IMR-90 (cell line): ENCODE measurements around the gene CDRT4. TPM values are rescaled to one million over a fixed set of nuclear protein-coding genes. Genes with fewer than 3 reads are reported as not detected.

Experiments used
- ATAC-seq: fragments of 200-7000 bp; cut with Tn5 transposase; 2 replicates; pipeline ENCODE4 v1.9.1; 2020; ENCODE audit warnings: low read depth, mild to moderate bottlenecking, moderate library complexity
- BruUV-seq: library from RNA; stranded (reverse); fragments of 400-500 nt; replicated peaks from 2 replicates; lab custom pipeline; 2021; lab: Mats Ljungman, UMichigan
- CTCF ChIA-PET: fragments of 300-600 bp; formaldehyde crosslinking; extraction: SDS; loops from one replicate; lab custom pipeline; 2021; ENCODE audit warnings: antibody characterized with exemption; lab: Yijun Ruan, JAX
- POLR2A ChIA-PET: fragments of 300-600 bp; sonication (Branson Sonifier 250); formaldehyde crosslinking; loops from one replicate; lab custom pipeline; 2022; ENCODE audit warnings: antibody characterized with exemption; ENCODE audit not compliant: unreplicated experiment; lab: Charles Lee
- DNase-seq: peaks from one replicate; pipeline ENCODE4 v3.0.0; 2013
- H2AFZ ChIP-seq: replicated peaks from 2 replicates; pipeline ENCODE3; 2013; ENCODE audit warnings: low read length, mild to moderate bottlenecking; ENCODE audit not compliant: poor library complexity
- H2AK5ac ChIP-seq: 2 replicates; pipeline ENCODE4 v1.6.1; 2013; ENCODE audit warnings: low read depth, low read length, inconsistent platforms
- H2AK9ac ChIP-seq: replicated peaks from 2 replicates; pipeline ENCODE3; 2013; ENCODE audit warnings: mild to moderate bottlenecking, low read depth, low read length, moderate library complexity; ENCODE audit not compliant: poor library complexity
- H2BK120ac ChIP-seq: 2 replicates; pipeline ENCODE4 v1.6.1; 2013; ENCODE audit warnings: low read depth, low read length, inconsistent platforms
- H2BK15ac ChIP-seq: 3 replicates; pipeline ENCODE4 v1.6.1; 2013; ENCODE audit warnings: low read depth, low read length, inconsistent platforms
- H2BK20ac ChIP-seq: 2 replicates; pipeline ENCODE4 v1.6.1; 2013; ENCODE audit warnings: low read depth, mild to moderate bottlenecking, inconsistent platforms, low read length, moderate library complexity
- H2BK5ac ChIP-seq: 2 replicates; pipeline ENCODE4 v1.6.1; 2013; ENCODE audit warnings: mild to moderate bottlenecking, low read depth, low read length, inconsistent platforms; ENCODE audit not compliant: poor library complexity, severe bottlenecking
- H3K14ac ChIP-seq: replicated peaks from 2 replicates; pipeline ENCODE4 v1.6.1; 2013; ENCODE audit warnings: low read depth, low read length, inconsistent platforms
- H3K18ac ChIP-seq: 2 replicates; pipeline ENCODE4 v1.6.1; 2013; ENCODE audit warnings: low read depth, low read length, control low read depth
- H3K23ac ChIP-seq: 2 replicates; pipeline ENCODE4 v1.6.1; 2013; ENCODE audit warnings: low read depth, low read length, inconsistent platforms
- H3K27ac ChIP-seq: 2 replicates; pipeline ENCODE4 v1.5.1; 2013; ENCODE audit warnings: mild to moderate bottlenecking, control low read depth, low read length; ENCODE audit not compliant: insufficient read depth
- H3K27me3 ChIP-seq: 2 replicates; pipeline ENCODE4 v1.6.1; 2013; ENCODE audit warnings: low read length; ENCODE audit not compliant: control insufficient read depth, insufficient read depth
- H3K36me3 ChIP-seq: 2 replicates; pipeline ENCODE4 v1.6.1; 2013; ENCODE audit warnings: low read length, mixed read lengths; ENCODE audit not compliant: control insufficient read depth, insufficient read depth
- H3K4ac ChIP-seq: 2 replicates; pipeline ENCODE4 v1.6.1; 2013; ENCODE audit warnings: low read depth, low read length, inconsistent platforms
- H3K4me1 ChIP-seq: 2 replicates; pipeline ENCODE4 v1.6.1; 2013; ENCODE audit warnings: low read length, mixed read lengths; ENCODE audit not compliant: control insufficient read depth, insufficient read depth
- H3K4me2 ChIP-seq: 2 replicates; pipeline ENCODE4 v1.6.1; 2013; ENCODE audit warnings: low read depth, mild to moderate bottlenecking, control low read depth, low read length, moderate library complexity
- H3K4me3 ChIP-seq: 2 replicates; pipeline ENCODE4 v1.5.1; 2013; ENCODE audit warnings: low read depth, mild to moderate bottlenecking, control low read depth, low read length, moderate library complexity; ENCODE audit not compliant: insufficient read depth
- H3K56ac ChIP-seq: 2 replicates; pipeline ENCODE4 v1.6.1; 2013; ENCODE audit warnings: low read length, inconsistent platforms; ENCODE audit not compliant: insufficient read depth; ENCODE audit errors: extremely low read depth
- H3K79me1 ChIP-seq, 2 experiments: 2 replicates each; pipeline ENCODE4 v1.6.1; 2013; ENCODE audit warnings: low read length in 2 of 2, inconsistent platforms in 1 of 2, low read depth in 1 of 2
- H3K9ac ChIP-seq: 2 replicates; pipeline ENCODE4 v1.6.1; 2013; ENCODE audit warnings: low read depth, low read length, control low read depth
- H3K9me1 ChIP-seq: 2 replicates; pipeline ENCODE4 v1.6.1; 2013; ENCODE audit warnings: low read length, inconsistent platforms; ENCODE audit not compliant: insufficient read depth
- H3K9me3 ChIP-seq: 2 replicates; pipeline ENCODE4 v1.6.1; 2013; ENCODE audit warnings: low read length; ENCODE audit not compliant: control insufficient read depth, insufficient read depth
- H4K20me1 ChIP-seq: 2 replicates; pipeline ENCODE4 v1.6.1; 2013; ENCODE audit warnings: low read length, inconsistent platforms; ENCODE audit not compliant: insufficient read depth
- H4K5ac ChIP-seq: 2 replicates; pipeline ENCODE4 v1.6.1; 2013; ENCODE audit warnings: mild to moderate bottlenecking, low read depth, low read length, control low read depth
- H4K8ac ChIP-seq, 2 experiments: 2 replicates each; pipeline ENCODE4 v1.6.1; 2013; ENCODE audit warnings: low read depth in 2 of 2, low read length in 2 of 2, control low read depth in 1 of 2, inconsistent platforms in 1 of 2
- H4K91ac ChIP-seq: 2 replicates; pipeline ENCODE4 v1.6.1; 2013; ENCODE audit warnings: low read depth, low read length, inconsistent platforms; ENCODE audit not compliant: insufficient read depth
- BHLHE40 ChIP-seq: fragments of 150-350 bp; IDR thresholded peaks from 2 replicates; pipeline ENCODE4 v1.6.1; 2016; ENCODE audit warnings: mild to moderate bottlenecking, low read depth, low read length
- CEBPB ChIP-seq: IDR thresholded peaks from 2 replicates; pipeline ENCODE4 v1.6.1; 2012; ENCODE audit warnings: low read depth, low read length, improper control_type of control experiment
- CHD1 ChIP-seq: IDR thresholded peaks from 2 replicates; pipeline ENCODE4 v1.6.1; 2012; ENCODE audit warnings: low read depth, low read length, improper control_type of control experiment
- CTCF ChIP-seq: conservative IDR thresholded peaks from 2 replicates; pipeline ENCODE4 v1.5.1; 2012; ENCODE audit warnings: mild to moderate bottlenecking, low read depth, low read length, improper control_type of control experiment
- ELK1 ChIP-seq: fragments of 150-350 bp; IDR thresholded peaks from 2 replicates; pipeline ENCODE4 v1.6.1; 2016; ENCODE audit warnings: low read depth, mild to moderate bottlenecking, low read length, moderate library complexity, borderline replicate concordance
- FOS ChIP-seq: fragments of 150-350 bp; IDR thresholded peaks from 2 replicates; pipeline ENCODE4 v1.6.1; 2016; ENCODE audit warnings: low read depth, low read length
- MAFK ChIP-seq: IDR thresholded peaks from 2 replicates; pipeline ENCODE4 v1.6.1; 2012; ENCODE audit warnings: low read depth, low read length, improper control_type of control experiment
- MAZ ChIP-seq: IDR thresholded peaks from 2 replicates; pipeline ENCODE4 v1.6.1; 2012; ENCODE audit warnings: low read depth, mild to moderate bottlenecking, low read length, improper control_type of control experiment, moderate library complexity, borderline replicate concordance
- MXI1 ChIP-seq: IDR thresholded peaks from 2 replicates; pipeline ENCODE4 v1.6.1; 2012; ENCODE audit warnings: low read depth, mild to moderate bottlenecking, low read length, moderate library complexity, borderline replicate concordance
- NFE2L2 ChIP-seq: fragments of 150-350 bp; IDR thresholded peaks from 2 replicates; pipeline ENCODE4 v1.6.1; 2016; ENCODE audit warnings: low read depth, mild to moderate bottlenecking, low read length
- POLR2A ChIP-seq: IDR thresholded peaks from 2 replicates; pipeline ENCODE4 v1.6.1; 2012; ENCODE audit warnings: mild to moderate bottlenecking, low read depth, low read length
- RAD21 ChIP-seq: IDR thresholded peaks from 2 replicates; pipeline ENCODE4 v1.6.1; 2012; ENCODE audit warnings: low read length, improper control_type of control experiment
- RCOR1 ChIP-seq: IDR thresholded peaks from 2 replicates; pipeline ENCODE4 v1.6.1; 2012; ENCODE audit warnings: mild to moderate bottlenecking, low read length, improper control_type of control experiment; ENCODE audit not compliant: insufficient replicate concordance
- RFX5 ChIP-seq: IDR thresholded peaks from 2 replicates; pipeline ENCODE4 v1.8.0; 2012; ENCODE audit warnings: low read depth, mild to moderate bottlenecking, low read length, moderate library complexity
- SMC3 ChIP-seq: fragments of 150-350 bp; IDR thresholded peaks from 2 replicates; pipeline ENCODE4 v1.6.1; 2016; ENCODE audit warnings: low read depth, mild to moderate bottlenecking, antibody characterized with exemption, low read length, moderate library complexity
- USF2 ChIP-seq: fragments of 150-350 bp; IDR thresholded peaks from 2 replicates; pipeline ENCODE4 v1.6.1; 2017; ENCODE audit warnings: mild to moderate bottlenecking, antibody characterized with exemption, low read length, low read depth
- dilution Hi-C: fragments of 300-500 bp; cut with HindIII; formaldehyde crosslinking; loops from one replicate; pipeline ENCODE4 v1.14.3; 2018; ENCODE audit warnings: low sequenced_read_pairs; ENCODE audit not compliant: unreplicated experiment
- in situ Hi-C: fragments of 300-500 bp; cut with MboI; formaldehyde crosslinking; loops from 3 replicates; pipeline ENCODE4 v1.14.3; 2019; ENCODE audit warnings: low sequenced_read_pairs, inconsistent platforms, mixed read lengths
- intact Hi-C: fragments of 100-400 bp; cut with micrococcal nuclease; formaldehyde crosslinking; loops from 2 replicates; pipeline ENCODE4 v1.10.0; 2022
- polyA plus RNA-seq, 3 experiments: library from polyadenylated mRNA; depleted of rRNA; stranded (reverse); fragments of >200 nt; gene quantifications; 2 replicates each; pipeline ENCODE4 v1.2.3, GENCODE V29; 2012; ENCODE audit warnings: low replicate concordance in 1 of 3
- total RNA-seq: library from RNA; depleted of rRNA; stranded (reverse); fragments of >200 nt; gene quantifications from 2 replicates; pipeline ENCODE4 v1.2.3, GENCODE V29; 2012

The CDRT4 gene
- total and polyA plus RNA-seq, 2 of the 4 experiments (the other 2 are of a cell fraction): 0.90 to 3.7 TPM

- Histone ChIP-seq H3K14ac (no peak overlapping the region), H3K27ac (no peak overlapping the region), H4K20me1 (peaks cover 4% of the 10 kb centered on the region; the same call in 1 of the 2 replicates), H4K8ac (peak overlapping the region; percentile 46 to 68; a peak in 2 of 4 replicates), H3K9ac (no peak overlapping the region), H2AK5ac (no peak overlapping the region; the same call in 1 of the 2 replicates), H2BK15ac (no peak overlapping the region), H3K4ac (no peak overlapping the region), H2BK5ac (no peak overlapping the region), H3K36me3 (peaks cover 3% of the 10 kb centered on the region; the same call in 1 of the 2 replicates), H2BK120ac (no peak overlapping the region), H3K9me1 (peaks cover 11% of the 10 kb centered on the region), H4K5ac (no peak overlapping the region; the same call in 1 of the 2 replicates), H2AFZ (no peak overlapping the region), H3K4me1 (peaks cover 23% of the 10 kb centered on the region), H2AK9ac (no peak overlapping the region), H2BK20ac (no peak overlapping the region), H3K56ac (no peak overlapping the region), H3K27me3 (no peaks in the 10 kb centered on the region), H3K23ac (no peak overlapping the region), H3K4me2 (no peak overlapping the region), H3K4me3 (no peak overlapping the region), H3K18ac (no peak overlapping the region; the same call in 1 of the 2 replicates), H3K9me3 (no peaks in the 10 kb centered on the region), H3K79me1 (no peaks in the 10 kb centered on the region), H4K91ac (no peak overlapping the region)
- dilution Hi-C loops (no loop called here), in situ Hi-C loops (loop anchor here (10.0 kb wide), 1 partner anchor 172 kb away; the partner anchor contains the start of gene PMP22), intact Hi-C loops (no loop called here)
- ATAC-seq: no peak
- ChIA-PET POLR2A (no interaction called here), CTCF (interaction anchor here (1.2 to 2.5 kb wide), 2 partner anchors 20 to 66 kb away, joined by 3 to 11 read pairs; no protein-coding TSS in a partner anchor)
- no peak for DNase-seq
- no peak for TF ChIP-seq NFE2L2
- TF ChIP-seq MXI1: no peak
- TF ChIP-seq BHLHE40: no peak
- no peak for TF ChIP-seq RFX5
- no peak for TF ChIP-seq CHD1
- no peak for TF ChIP-seq USF2
- TF ChIP-seq POLR2A: no peak
- no peak for TF ChIP-seq MAZ
- TF ChIP-seq SMC3: no peak
- no peak for TF ChIP-seq CTCF
- TF ChIP-seq CEBPB: no peak
- TF ChIP-seq ELK1: no peak
- no peak for TF ChIP-seq RCOR1
- TF ChIP-seq MAFK: no peak
- no peak for TF ChIP-seq RAD21
- no peak for TF ChIP-seq FOS
- no TSS peak for BruUV-seq
Observed at GRCh38 chr17:15437303-15437635, 30.2 kb downstream of the CDRT4 start.
